WI38 (cell line): ENCODE results near the gene RNF166.

Source experiments
- H3K4me3 ChIP-seq: 2 replicates; pipeline ENCODE4 v1.5.1; 2011; ENCODE audit warnings: low read depth, mild to moderate bottlenecking, control low read depth, low read length
- CTCF ChIP-seq: IDR thresholded peaks from 2 replicates; pipeline ENCODE4 v1.5.1; 2012; ENCODE audit warnings: low read depth, mild to moderate bottlenecking, control low read depth, low read length

RNF166 gene

DNA sequence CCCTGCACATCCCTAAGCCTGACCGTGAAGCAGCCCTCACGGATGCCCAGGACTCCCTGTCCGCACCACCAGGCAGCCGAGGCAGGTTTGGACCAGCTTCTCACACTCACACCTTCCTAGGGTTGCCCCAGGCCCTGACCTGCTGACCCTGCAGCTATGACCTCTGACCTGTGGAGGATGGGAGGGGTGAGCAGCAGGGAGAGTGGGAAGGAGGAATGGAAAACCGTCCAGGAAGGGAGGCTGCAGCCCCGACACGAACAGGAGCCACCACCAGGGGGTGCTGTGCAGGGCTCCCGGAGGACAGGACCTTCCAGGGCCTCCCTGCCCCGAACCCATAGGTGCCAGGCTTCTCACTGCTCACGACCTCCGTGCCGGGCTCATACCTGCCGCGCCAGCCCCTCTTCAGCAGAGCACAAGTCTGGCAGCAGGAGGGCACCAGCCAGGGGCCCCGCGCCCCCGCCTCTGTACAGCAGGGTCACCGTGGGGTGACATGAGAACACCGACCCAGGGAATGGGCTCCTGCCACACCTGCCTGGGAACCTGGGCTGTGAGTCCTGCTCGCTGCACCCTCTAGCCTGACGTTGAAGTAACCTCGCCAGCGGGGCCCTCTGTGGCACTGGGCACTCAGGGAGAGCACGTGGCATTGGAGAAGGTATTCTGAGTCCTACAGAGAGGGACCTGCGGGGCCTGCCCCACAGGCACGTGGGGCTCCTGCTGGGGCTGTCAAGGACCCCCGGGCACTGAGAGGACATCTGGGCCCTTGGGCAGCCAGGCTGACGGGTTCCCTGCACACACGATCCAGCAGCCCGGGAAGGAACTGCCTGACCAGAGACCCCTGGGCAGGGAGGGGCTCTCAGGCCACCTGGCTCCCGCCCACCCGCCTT is 37.7 kb upstream of the RNF166 start:
- no peak overlapping the region for H3K4me3 ChIP-seq
- TF ChIP-seq CTCF, result peak; percentile 82

- no peak overlapping the region for H3K4me3 ChIP-seq
- no peak for TF ChIP-seq CTCF
Measured at GRCh38 chr16:88742896-88743605, 36.8 kb upstream of the RNF166 start.

GRCh38 chr16:88741368-88741767 is 35.2 kb upstream of the RNF166 start:
- TF ChIP-seq CTCF, result no peak
- H3K4me3 ChIP-seq, result no peak overlapping the region

DNA sequence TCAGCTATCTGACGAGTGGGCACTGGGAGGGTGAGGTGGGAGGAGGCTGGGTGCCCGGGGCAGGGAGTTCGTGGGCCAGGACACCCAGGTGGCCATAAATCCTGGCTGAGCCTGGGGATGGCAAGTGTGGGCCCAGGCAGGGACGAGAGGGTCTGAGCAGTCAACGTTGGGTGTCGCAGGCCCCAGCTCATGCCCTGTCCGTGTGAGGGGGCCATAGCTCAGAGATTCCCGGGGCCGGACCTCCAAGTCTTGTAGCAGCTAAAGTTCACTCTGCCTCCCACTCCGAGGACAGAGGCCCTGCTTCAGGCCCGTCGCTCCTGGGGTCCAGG is 34.5 kb upstream of the RNF166 start:
- TF ChIP-seq CTCF, result no peak
- H3K4me3 ChIP-seq, result no peak overlapping the region

GRCh38 chr16:88739977-88740726 is 33.9 kb upstream of the RNF166 start:
- H3K4me3 ChIP-seq, result no peak overlapping the region
- no peak for TF ChIP-seq CTCF

GRCh38 chr16:88739139-88739976 is 33.1 kb upstream of the RNF166 start:
- TF ChIP-seq CTCF, result no peak
- no peak overlapping the region for H3K4me3 ChIP-seq
